ENCODE data around the gene P4HA2.

GRCh38 chr5:132182359-132183040, 45.2 kb downstream of the P4HA2 start:
- TF ChIP-seq CTCF (optimal IDR thresholded peaks at IDR 0.05 in 1 of 3, IDR thresholded peaks at IDR 0.05 in 1 of 3, conservative IDR thresholded peaks at IDR 0.05 in 1 of 3; ENCODE audit: extremely low read depth in 1 of 3, insufficient read depth in 2 of 3, low read length in 3 of 3) (no peak), EZH2 (IDR thresholded peaks at IDR 0.05; ENCODE audit: low read length) (no peak)
